Measurements from ENCODE around the gene FADS2. TPM values are rescaled to one million over a fixed set of nuclear protein-coding genes. Genes with fewer than 3 reads are reported as not detected.

Gene FADS2
- total and polyA plus RNA-seq, 10 of the 15 experiments (the other 5 are each of a cell fraction or from before 2014, with no cell fraction given) = 3.3 to 313 (median 149) TPM

- H2AFZ ChIP-seq (ENCODE audit: control insufficient read depth, low read depth, low read length) = no peak overlapping the region
- H3K4me3 ChIP-seq = no peak overlapping the region
- RAD21 ChIA-PET (ENCODE audit: unreplicated experiment) = interaction anchor here (1.3 to 1.7 kb wide), 3 partner anchors 8 to 33 kb away, joined by 4 to 5 read pairs (median 4); no protein-coding TSS in a partner anchor
- H3K4me1 ChIP-seq (ENCODE audit: control insufficient read depth, insufficient read depth, low read length) = no peaks in the 10 kb centered on the region; the same call in 1 of the 2 replicates
- 43% methylated on average over 14 of the region's 14 CpGs for WGBS (ENCODE audit: insufficient coverage, insufficient replicate concordance, low lambda C conversion rate, missing lambda C conversion rate)
- no peaks in the 10 kb centered on the region for H3K27me3 ChIP-seq (replicated peaks in 1 of 2; ENCODE audit: control insufficient read depth in 2 of 2, insufficient read depth in 2 of 2, low read length in 1 of 2)
- no peak overlapping the region for H3K4me2 ChIP-seq (ENCODE audit: control insufficient read depth, insufficient read depth)
- no peaks in the 10 kb centered on the region for H4K20me1 ChIP-seq (ENCODE audit: control insufficient read depth, insufficient read depth)
- H3K9ac ChIP-seq (ENCODE audit: control insufficient read depth, insufficient read depth, low read length) = no peak overlapping the region
- SMC1A ChIA-PET (ENCODE audit: uncharacterized antibody, unreplicated experiment) = interaction anchor here (0.9 kb wide), 1 partner anchor 20 kb away, joined by 3 read pairs; no protein-coding TSS in a partner anchor
- ATAC-seq (no peak), FAIRE-seq (no peak), DNase-seq (ENCODE audit: low read depth, low spot score) (no peak)
- in situ Hi-C loops (cut with MboI) (loop anchor here (5.0 kb wide), 1 partner anchor 33 kb away; no protein-coding TSS in a partner anchor), intact Hi-C loops (cut with micrococcal nuclease; ENCODE audit: unreplicated experiment) (no loop called here)
- no peaks in the 10 kb centered on the region for H3K79me2 ChIP-seq (ENCODE audit: control insufficient read depth, insufficient read depth, low read length)
- no TSS peak for BruUV-seq (replicated peaks)
- no peak overlapping the region for H3K27ac ChIP-seq (ENCODE audit: control insufficient read depth, insufficient read depth)
- no peaks in the 10 kb centered on the region for H3K9me3 ChIP-seq (replicated peaks; ENCODE audit: control insufficient read depth, insufficient read depth, low read length)
- POLR2A ChIA-PET = interaction anchor here (0.9 kb wide), 1 partner anchor 25 kb away, joined by 3 read pairs; no protein-coding TSS in a partner anchor
- CTCF ChIA-PET = interaction anchor here (0.9 to 7.5 kb wide), 4 partner anchors 9 to 31 kb away, joined by 3 to 88 read pairs (median 4); no protein-coding TSS in a partner anchor
- H3K36me3 ChIP-seq (ENCODE audit: control insufficient read depth in 2 of 2, insufficient read depth in 2 of 2, low read length in 1 of 2) = no peaks in the 10 kb centered on the region; a peak in 1 of 4 replicates
- TF ChIP-seq ZSCAN29 (IDR thresholded peaks at IDR 0.05) (no peak), POU2F2 (IDR thresholded peaks at IDR 0.05; ENCODE audit: borderline replicate concordance, low read depth, low read length) (no peak), PML (IDR thresholded peaks at IDR 0.05; ENCODE audit: low read length) (no peak), ESRRA (IDR thresholded peaks at IDR 0.05; ENCODE audit: low read length) (no peak), ZBED1 (IDR thresholded peaks at IDR 0.05; ENCODE audit: borderline replicate concordance) (no peak), ZNF384 (IDR thresholded peaks at IDR 0.05; ENCODE audit: borderline replicate concordance, low read depth, low read length) (no peak), IRF5 (IDR thresholded peaks at IDR 0.05; ENCODE audit: borderline replicate concordance) (no peak), KLF5 (IDR thresholded peaks at IDR 0.05; ENCODE audit: partially characterized antibody) (no peak), TCF3 (IDR thresholded peaks at IDR 0.05; ENCODE audit: borderline replicate concordance, insufficient read depth, low read depth, low read length) (no peak), RBBP5 (conservative IDR thresholded peaks at IDR 0.05) (no peak), LARP7 (IDR thresholded peaks at IDR 0.05) (no peak), USF2 (IDR thresholded peaks at IDR 0.05; ENCODE audit: borderline replicate concordance, low read depth, low read length) (no peak), BHLHE40 (IDR thresholded peaks at IDR 0.05; ENCODE audit: borderline replicate concordance in 1 of 2, low read depth in 2 of 2, low read length in 1 of 2) (no peak)
- TF ChIP-seq, protein P1, sequence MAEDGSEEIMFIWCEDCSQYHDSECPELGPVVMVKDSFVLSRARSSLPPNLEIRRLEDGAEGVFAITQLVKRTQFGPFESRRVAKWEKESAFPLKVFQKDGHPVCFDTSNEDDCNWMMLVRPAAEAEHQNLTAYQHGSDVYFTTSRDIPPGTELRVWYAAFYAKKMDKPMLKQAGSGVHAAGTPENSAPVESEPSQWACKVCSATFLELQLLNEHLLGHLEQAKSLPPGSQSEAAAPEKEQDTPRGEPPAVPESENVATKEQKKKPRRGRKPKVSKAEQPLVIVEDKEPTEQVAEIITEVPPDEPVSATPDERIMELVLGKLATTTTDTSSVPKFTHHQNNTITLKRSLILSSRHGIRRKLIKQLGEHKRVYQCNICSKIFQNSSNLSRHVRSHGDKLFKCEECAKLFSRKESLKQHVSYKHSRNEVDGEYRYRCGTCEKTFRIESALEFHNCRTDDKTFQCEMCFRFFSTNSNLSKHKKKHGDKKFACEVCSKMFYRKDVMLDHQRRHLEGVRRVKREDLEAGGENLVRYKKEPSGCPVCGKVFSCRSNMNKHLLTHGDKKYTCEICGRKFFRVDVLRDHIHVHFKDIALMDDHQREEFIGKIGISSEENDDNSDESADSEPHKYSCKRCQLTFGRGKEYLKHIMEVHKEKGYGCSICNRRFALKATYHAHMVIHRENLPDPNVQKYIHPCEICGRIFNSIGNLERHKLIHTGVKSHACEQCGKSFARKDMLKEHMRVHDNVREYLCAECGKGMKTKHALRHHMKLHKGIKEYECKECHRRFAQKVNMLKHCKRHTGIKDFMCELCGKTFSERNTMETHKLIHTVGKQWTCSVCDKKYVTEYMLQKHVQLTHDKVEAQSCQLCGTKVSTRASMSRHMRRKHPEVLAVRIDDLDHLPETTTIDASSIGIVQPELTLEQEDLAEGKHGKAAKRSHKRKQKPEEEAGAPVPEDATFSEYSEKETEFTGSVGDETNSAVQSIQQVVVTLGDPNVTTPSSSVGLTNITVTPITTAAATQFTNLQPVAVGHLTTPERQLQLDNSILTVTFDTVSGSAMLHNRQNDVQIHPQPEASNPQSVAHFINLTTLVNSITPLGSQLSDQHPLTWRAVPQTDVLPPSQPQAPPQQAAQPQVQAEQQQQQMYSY (CRISPR knock-in tag; IDR thresholded peaks at IDR 0.05) = no peak
Measured at GRCh38 chr11:61779666-61780525, 48.2 kb upstream of the FADS2 start.

Measured in GM12878 (cell line).